ENCODE results near the gene OR10G3. TPM values are rescaled to one million over a fixed set of nuclear protein-coding genes. Genes with fewer than 3 reads are reported as not detected.
A peak's percentile ranks its signal among the peaks of the same experiment; 100 is the strongest.

The OR10G3 gene, protein sequence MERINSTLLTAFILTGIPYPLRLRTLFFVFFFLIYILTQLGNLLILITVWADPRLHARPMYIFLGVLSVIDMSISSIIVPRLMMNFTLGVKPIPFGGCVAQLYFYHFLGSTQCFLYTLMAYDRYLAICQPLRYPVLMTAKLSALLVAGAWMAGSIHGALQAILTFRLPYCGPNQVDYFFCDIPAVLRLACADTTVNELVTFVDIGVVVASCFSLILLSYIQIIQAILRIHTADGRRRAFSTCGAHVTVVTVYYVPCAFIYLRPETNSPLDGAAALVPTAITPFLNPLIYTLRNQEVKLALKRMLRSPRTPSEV
- polyA plus RNA-seq (2013, experiment 1 of 2): not detected
- not detected for polyA plus RNA-seq (2013, experiment 2 of 2)

DNA sequence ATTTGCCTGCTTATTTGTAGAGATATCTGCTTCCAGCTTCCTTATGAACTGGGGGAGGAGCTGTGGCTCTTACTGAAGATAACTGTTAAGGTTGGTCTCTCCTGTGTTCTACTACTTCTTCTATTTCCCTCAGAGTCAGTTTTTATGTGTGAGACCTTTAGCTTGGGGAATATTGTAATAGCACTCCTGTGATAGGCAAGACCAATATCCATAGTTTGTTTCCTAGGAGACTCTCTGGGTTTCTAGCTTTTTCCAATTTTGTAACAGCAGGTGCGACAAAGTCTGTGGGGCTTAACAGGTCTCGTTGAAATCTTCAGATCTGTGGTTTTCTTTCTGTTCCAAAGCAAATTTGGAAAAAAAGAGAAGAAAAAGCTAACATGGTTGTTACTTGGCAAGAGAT lies at the start of gene OR10G3:
Gene OR10G3, minus strand, starts transcription at position 101 of the 400 bp plus-strand sequence. CDS start 9,332 bp downstream, outside the sequence.
- no peak within 1 kb of the TSS for H3K27ac ChIP-seq (ENCODE audit: low read depth, low read length)
- WGBS (ENCODE audit: extremely low coverage, insufficient coverage, low lambda C conversion rate): no CpG with 5 or more reads among the region's 2 CpGs

GRCh38 chr14:21626491-21627230 lies 46.8 kb upstream of the OR10G3 start:
- Histone ChIP-seq H3K27me3 (ENCODE audit: insufficient read depth, low read length, poor library complexity) (no peaks in the 10 kb centered on the region), H3K36me3 (ENCODE audit: control insufficient read depth, insufficient read depth, low read length) (no peaks in the 10 kb centered on the region), H2BK120ac (ENCODE audit: low read depth, low read length) (no peak overlapping the region), H2BK15ac (replicated peaks; ENCODE audit: low read depth) (no peak overlapping the region), H3K4ac (ENCODE audit: low read depth, low read length) (no peak overlapping the region), H3K79me1 (ENCODE audit: low read length) (no peaks in the 10 kb centered on the region), H4K5ac (ENCODE audit: low read length) (no peak overlapping the region), H3K4me3 (ENCODE audit: low read length) (no peak overlapping the region), H3K4me2 (ENCODE audit: low read length) (no peak overlapping the region), H2AK5ac (ENCODE audit: low read length) (no peak overlapping the region), H3K18ac (ENCODE audit: low read length) (no peak overlapping the region), H3K27ac (ENCODE audit: low read depth, low read length) (no peak overlapping the region), H3K4me1 (ENCODE audit: control insufficient read depth, low read depth, low read length) (no peaks in the 10 kb centered on the region), H4K8ac (ENCODE audit: low read depth, low read length) (no peak overlapping the region), H3K9ac (ENCODE audit: low read length) (no peak overlapping the region), H2BK5ac (ENCODE audit: low read length) (no peak overlapping the region), H3K56ac (ENCODE audit: low read length) (no peak overlapping the region), H3K79me2 (ENCODE audit: control insufficient read depth, insufficient read depth, low read length) (no peaks in the 10 kb centered on the region), H3K23ac (ENCODE audit: low read length) (no peak overlapping the region)
- no peak for DNase-seq
- WGBS (ENCODE audit: extremely low coverage, insufficient coverage, low lambda C conversion rate): no CpG with 5 or more reads among the region's 3 CpGs

More for the DNA sequence above, at the start of gene OR10G3:
- Histone ChIP-seq H3K4me3 (ENCODE audit: low read length) (no peak within 1 kb of the TSS), H3K18ac (ENCODE audit: low read length) (no peak within 1 kb of the TSS), H2BK5ac (ENCODE audit: low read length) (no peak within 1 kb of the TSS), H3K79me1 (ENCODE audit: low read length) (no peaks in the 10 kb centered on the region), H3K23ac (ENCODE audit: low read length) (no peak within 1 kb of the TSS), H2BK120ac (ENCODE audit: low read depth, low read length) (no peak within 1 kb of the TSS), H3K36me3 (ENCODE audit: control insufficient read depth, insufficient read depth, low read length) (no peaks in the 10 kb centered on the region), H2BK15ac (replicated peaks; ENCODE audit: low read depth) (no peak within 1 kb of the TSS), H3K4ac (ENCODE audit: low read depth, low read length) (no peak within 1 kb of the TSS), H3K4me1 (ENCODE audit: control insufficient read depth, low read depth, low read length) (no peaks in the 10 kb centered on the region), H3K4me2 (ENCODE audit: low read length) (no peak within 1 kb of the TSS), H3K56ac (ENCODE audit: low read length) (no peak within 1 kb of the TSS), H4K5ac (ENCODE audit: low read length) (no peak within 1 kb of the TSS), H3K27me3 (ENCODE audit: insufficient read depth, low read length, poor library complexity) (no peaks in the 10 kb centered on the region), H2AK5ac (ENCODE audit: low read length) (no peak within 1 kb of the TSS), H3K79me2 (ENCODE audit: control insufficient read depth, insufficient read depth, low read length) (no peaks in the 10 kb centered on the region), H3K9ac (ENCODE audit: low read length) (no peak within 1 kb of the TSS), H4K8ac (ENCODE audit: low read depth, low read length) (no peak within 1 kb of the TSS)
- no peak for DNase-seq

DNA sequence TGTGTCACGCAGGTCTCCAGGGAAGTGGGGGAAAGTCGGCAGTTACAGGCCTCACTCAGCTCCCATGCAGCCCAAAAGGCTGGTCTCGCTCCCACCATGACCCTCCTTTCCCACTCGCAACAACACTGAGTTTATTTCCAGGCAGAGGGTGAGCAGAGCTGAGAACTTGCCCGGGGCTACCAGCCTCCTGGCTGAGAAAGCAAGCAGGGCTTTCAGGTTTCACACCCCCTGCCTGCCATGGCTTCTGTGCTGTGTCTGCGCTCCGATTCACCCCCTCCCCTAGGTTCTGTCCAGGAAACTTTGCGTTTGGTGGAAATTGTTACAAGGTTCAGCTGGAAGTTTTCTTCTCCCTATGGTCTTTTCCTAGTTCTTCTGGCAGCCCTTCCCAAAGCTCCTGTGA lies 37.7 kb upstream of the OR10G3 start:
- no peak overlapping the region for H2BK15ac ChIP-seq (replicated peaks; ENCODE audit: low read depth)
- H3K27me3 ChIP-seq (ENCODE audit: insufficient read depth, low read length, poor library complexity): no peaks in the 10 kb centered on the region
- peak overlapping the region; percentile 50 for H3K56ac ChIP-seq (ENCODE audit: low read length)
- peak; percentile 25 for DNase-seq
- H3K4me1 ChIP-seq (ENCODE audit: control insufficient read depth, low read depth, low read length): peaks cover 7% of the 10 kb centered on the region
- H3K4me2 ChIP-seq (ENCODE audit: low read length): no peak overlapping the region
- no peak overlapping the region for H3K4me3 ChIP-seq (ENCODE audit: low read length)
- peak overlapping the region; percentile 10 for H3K4ac ChIP-seq (ENCODE audit: low read depth, low read length)
- no peaks in the 10 kb centered on the region for H3K36me3 ChIP-seq (ENCODE audit: control insufficient read depth, insufficient read depth, low read length)
- no peak overlapping the region for H2BK5ac ChIP-seq (ENCODE audit: low read length)
- H3K23ac ChIP-seq (ENCODE audit: low read length): no peak overlapping the region
- H4K8ac ChIP-seq (ENCODE audit: low read depth, low read length): no peak overlapping the region
- H4K5ac ChIP-seq (ENCODE audit: low read length): no peak overlapping the region
- no peaks in the 10 kb centered on the region for H3K79me1 ChIP-seq (ENCODE audit: low read length)
- no peaks in the 10 kb centered on the region for H3K79me2 ChIP-seq (ENCODE audit: control insufficient read depth, insufficient read depth, low read length)
- no peak overlapping the region for H2BK120ac ChIP-seq (ENCODE audit: low read depth, low read length)
- H3K18ac ChIP-seq (ENCODE audit: low read length): no peak overlapping the region
- H3K27ac ChIP-seq (ENCODE audit: low read depth, low read length): no peak overlapping the region
- H2AK5ac ChIP-seq (ENCODE audit: low read length): no peak overlapping the region
- no peak overlapping the region for H3K9ac ChIP-seq (ENCODE audit: low read length)
- no CpG with 5 or more reads among the region's 8 CpGs for WGBS (ENCODE audit: extremely low coverage, insufficient coverage, low lambda C conversion rate)

- no peak overlapping the region for H2BK5ac ChIP-seq (ENCODE audit: low read length)
- no peaks in the 10 kb centered on the region for H3K79me1 ChIP-seq (ENCODE audit: low read length)
- no peak overlapping the region for H3K4me2 ChIP-seq (ENCODE audit: low read length)
- WGBS (ENCODE audit: extremely low coverage, insufficient coverage, low lambda C conversion rate): no CpG with 5 or more reads among the region's 1 CpG
- H3K56ac ChIP-seq (ENCODE audit: low read length): no peak overlapping the region
- H3K27ac ChIP-seq (ENCODE audit: low read depth, low read length): no peak overlapping the region
- H3K4ac ChIP-seq (ENCODE audit: low read depth, low read length): no peak overlapping the region
- H2AK5ac ChIP-seq (ENCODE audit: low read length): no peak overlapping the region
- no peak overlapping the region for H2BK120ac ChIP-seq (ENCODE audit: low read depth, low read length)
- no peaks in the 10 kb centered on the region for H3K36me3 ChIP-seq (ENCODE audit: control insufficient read depth, insufficient read depth, low read length)
- no peaks in the 10 kb centered on the region for H3K79me2 ChIP-seq (ENCODE audit: control insufficient read depth, insufficient read depth, low read length)
- peaks cover 7% of the 10 kb centered on the region for H3K4me1 ChIP-seq (ENCODE audit: control insufficient read depth, low read depth, low read length)
- H3K9ac ChIP-seq (ENCODE audit: low read length): no peak overlapping the region
- H3K23ac ChIP-seq (ENCODE audit: low read length): no peak overlapping the region
- DNase-seq: peak; percentile 77
- H3K4me3 ChIP-seq (ENCODE audit: low read length): no peak overlapping the region
- no peak overlapping the region for H4K8ac ChIP-seq (ENCODE audit: low read depth, low read length)
- H4K5ac ChIP-seq (ENCODE audit: low read length): no peak overlapping the region
- H2BK15ac ChIP-seq (replicated peaks; ENCODE audit: low read depth): no peak overlapping the region
- no peaks in the 10 kb centered on the region for H3K27me3 ChIP-seq (ENCODE audit: insufficient read depth, low read length, poor library complexity)
- H3K18ac ChIP-seq (ENCODE audit: low read length): no peak overlapping the region
Measured at GRCh38 chr14:21614240-21614639, 34.4 kb upstream of the OR10G3 start.

DNA sequence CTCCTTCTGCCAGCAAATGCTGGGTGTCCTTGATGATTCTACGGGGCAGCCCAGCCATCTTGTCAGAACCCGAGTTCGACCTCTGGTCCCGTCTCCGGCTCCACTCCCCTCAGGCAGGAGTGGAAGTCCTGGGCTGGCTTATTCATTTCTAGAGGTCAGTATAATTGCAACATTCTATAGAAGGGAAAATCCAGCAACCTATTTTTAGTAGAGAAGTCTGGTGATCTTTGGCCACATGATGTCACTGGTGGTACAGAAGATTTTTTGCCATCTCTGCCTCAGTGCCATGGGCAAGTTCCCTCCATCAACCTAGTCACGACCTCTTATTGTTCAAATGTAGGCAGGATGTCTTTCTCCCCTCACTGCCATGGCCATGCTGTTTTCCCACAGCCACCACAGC lies 32.4 kb upstream of the OR10G3 start:
- no peak overlapping the region for H3K27ac ChIP-seq (ENCODE audit: low read depth, low read length)
- no peak overlapping the region for H3K4ac ChIP-seq (ENCODE audit: low read depth, low read length)
- no peak overlapping the region for H3K18ac ChIP-seq (ENCODE audit: low read length)
- no peak overlapping the region for H3K4me2 ChIP-seq (ENCODE audit: low read length)
- H3K9ac ChIP-seq (ENCODE audit: low read length): no peak overlapping the region
- no peak overlapping the region for H3K56ac ChIP-seq (ENCODE audit: low read length)
- no peak overlapping the region for H3K23ac ChIP-seq (ENCODE audit: low read length)
- no peak overlapping the region for H2AK5ac ChIP-seq (ENCODE audit: low read length)
- H3K79me1 ChIP-seq (ENCODE audit: low read length): no peaks in the 10 kb centered on the region
- peaks cover 2% of the 10 kb centered on the region for H3K4me1 ChIP-seq (ENCODE audit: control insufficient read depth, low read depth, low read length)
- no peaks in the 10 kb centered on the region for H3K27me3 ChIP-seq (ENCODE audit: insufficient read depth, low read length, poor library complexity)
- no peak overlapping the region for H4K8ac ChIP-seq (ENCODE audit: low read depth, low read length)
- DNase-seq: peak; percentile 21
- H2BK15ac ChIP-seq (replicated peaks; ENCODE audit: low read depth): no peak overlapping the region
- no peaks in the 10 kb centered on the region for H3K36me3 ChIP-seq (ENCODE audit: control insufficient read depth, insufficient read depth, low read length)
- no peak overlapping the region for H3K4me3 ChIP-seq (ENCODE audit: low read length)
- H2BK5ac ChIP-seq (ENCODE audit: low read length): no peak overlapping the region
- WGBS (ENCODE audit: extremely low coverage, insufficient coverage, low lambda C conversion rate): no CpG with 5 or more reads among the region's 6 CpGs
- H2BK120ac ChIP-seq (ENCODE audit: low read depth, low read length): no peak overlapping the region
- no peak overlapping the region for H4K5ac ChIP-seq (ENCODE audit: low read length)
- no peaks in the 10 kb centered on the region for H3K79me2 ChIP-seq (ENCODE audit: control insufficient read depth, insufficient read depth, low read length)
